MM.1S (cell line): Measurements from ENCODE around the gene BTG4.

Experiments
- DNase-seq: peaks from one replicate; pipeline ENCODE4 v3.0.0-alpha.2; 2015
- H2AFZ ChIP-seq: fragments of 300-600 bp; sonication (generic); 2 replicates; pipeline ENCODE4 v1.6.0; 2016; ENCODE audit warnings: antibody characterized with exemption, low read length
- H3F3A ChIP-seq: fragments of 300-600 bp; sonication (generic); 2 replicates; pipeline ENCODE4 v1.6.1; 2016; ENCODE audit warnings: mild to moderate bottlenecking, antibody characterized with exemption, low read length, moderate library complexity, mixed read lengths; ENCODE audit not compliant: insufficient read depth
- H3K27ac ChIP-seq: fragments of 300-600 bp; sonication (generic); 2 replicates; pipeline ENCODE4 v1.5.1; 2016; ENCODE audit warnings: mild to moderate bottlenecking, low read length
- H3K27me3 ChIP-seq: fragments of 300-600 bp; sonication (generic); replicated peaks from 2 replicates; pipeline ENCODE4 v1.6.0; 2016; ENCODE audit warnings: low read length; ENCODE audit not compliant: insufficient read depth
- H3K36me3 ChIP-seq: fragments of 300-600 bp; sonication (generic); replicated peaks from 2 replicates; pipeline ENCODE4 v1.6.1; 2016; ENCODE audit warnings: mild to moderate bottlenecking, low read length, mixed read lengths; ENCODE audit not compliant: insufficient read depth
- H3K4me1 ChIP-seq: fragments of 300-600 bp; sonication (generic); 2 replicates; pipeline ENCODE4 v1.6.1; 2016; ENCODE audit warnings: low read length, mixed read lengths
- H3K4me2 ChIP-seq: fragments of 300-600 bp; sonication (generic); 2 replicates; pipeline ENCODE4 v1.6.0; 2016; ENCODE audit warnings: low read depth, low read length
- H3K4me3 ChIP-seq: fragments of 300-600 bp; sonication (generic); 2 replicates; pipeline ENCODE4 v1.5.1; 2016; ENCODE audit warnings: low read length, mixed read lengths
- H3K79me2 ChIP-seq: fragments of 300-600 bp; sonication (generic); 2 replicates; pipeline ENCODE4 v1.6.1; 2016; ENCODE audit warnings: mixed run types, low read length, mixed read lengths
- H3K9ac ChIP-seq: fragments of 300-600 bp; sonication (generic); 2 replicates; pipeline ENCODE4 v1.6.1; 2016; ENCODE audit warnings: low read length, mixed read lengths
- H3K9me2 ChIP-seq: fragments of 300-600 bp; sonication (generic); replicated peaks from 2 replicates; pipeline ENCODE4 v1.6.1; 2016; ENCODE audit warnings: mild to moderate bottlenecking, low read length, mixed read lengths; ENCODE audit not compliant: insufficient read depth
- H3K9me3 ChIP-seq: fragments of 300-600 bp; sonication (generic); replicated peaks from 2 replicates; pipeline ENCODE4 v1.6.1; 2016; ENCODE audit warnings: mild to moderate bottlenecking, low read length, mixed read lengths; ENCODE audit not compliant: insufficient read depth
- H4K20me1 ChIP-seq: fragments of 300-600 bp; sonication (generic); 2 replicates; pipeline ENCODE4 v1.6.1; 2016; ENCODE audit warnings: mild to moderate bottlenecking, low read length, moderate library complexity, mixed read lengths; ENCODE audit not compliant: insufficient read depth
- CTCF ChIP-seq: fragments of 300-600 bp; sonication (generic); IDR thresholded peaks from 2 replicates; pipeline ENCODE4 v1.5.1; 2016; ENCODE audit warnings: antibody characterized with exemption, low read length, mixed read lengths
- EZH2 ChIP-seq: fragments of 300-600 bp; sonication (generic); optimal IDR thresholded peaks from 2 replicates; pipeline ENCODE3; 2017; ENCODE audit warnings: low read depth, mild to moderate bottlenecking, antibody characterized with exemption, low read length, mixed read lengths
- EZH2phosphoT487 ChIP-seq: fragments of 300-600 bp; sonication (generic); IDR thresholded peaks from 2 replicates; pipeline ENCODE4 v1.6.1; 2018; ENCODE audit warnings: antibody characterized with exemption, low read length

The BTG4 gene

DNA sequence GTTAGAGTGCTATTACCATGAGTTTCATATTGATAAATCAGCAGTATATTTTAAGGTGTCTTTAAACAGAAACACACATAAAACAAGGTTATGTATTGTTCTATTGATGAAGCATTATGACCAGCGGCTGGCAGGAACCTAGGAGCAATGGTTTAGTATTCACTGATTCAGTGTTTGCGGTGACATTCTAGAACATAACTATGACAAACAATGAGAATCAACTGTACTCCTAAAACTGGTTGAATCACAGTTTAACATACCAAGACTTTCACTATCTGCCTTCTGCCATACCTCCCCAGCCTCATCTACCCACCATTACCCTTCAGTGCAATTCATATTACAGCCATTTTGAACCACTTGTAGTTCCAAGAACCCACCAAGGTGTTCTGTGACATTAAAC, 11.2 kb upstream of the BTG4 start:
- H3K9ac ChIP-seq, result no peak overlapping the region
- H3K4me2 ChIP-seq, result no peak overlapping the region
- no peaks in the 10 kb centered on the region for H3K9me2 ChIP-seq
- no peaks in the 10 kb centered on the region for H3K36me3 ChIP-seq
- H3K4me3 ChIP-seq, result no peak overlapping the region
- H3F3A ChIP-seq, result no peaks in the 10 kb centered on the region
- TF ChIP-seq EZH2phosphoT487, result no peak
- TF ChIP-seq CTCF, result no peak
- no peak for TF ChIP-seq EZH2
- H3K9me3 ChIP-seq, result no peaks in the 10 kb centered on the region
- no peak for DNase-seq
- H3K79me2 ChIP-seq, result no peaks in the 10 kb centered on the region
- no peaks in the 10 kb centered on the region for H3K27me3 ChIP-seq
- H3K27ac ChIP-seq, result no peak overlapping the region
- H3K4me1 ChIP-seq, result peaks cover 14% of the 10 kb centered on the region
- no peak overlapping the region for H2AFZ ChIP-seq
- H4K20me1 ChIP-seq, result no peaks in the 10 kb centered on the region

GRCh38 chr11:111522426-111522825, 10.2 kb upstream of the BTG4 start:
- no peaks in the 10 kb centered on the region for H3K79me2 ChIP-seq
- no peaks in the 10 kb centered on the region for H3K36me3 ChIP-seq
- H3K4me3 ChIP-seq, result no peak overlapping the region
- no peak overlapping the region for H3K4me2 ChIP-seq
- no peaks in the 10 kb centered on the region for H4K20me1 ChIP-seq
- H3K9ac ChIP-seq, result no peak overlapping the region
- H3K27me3 ChIP-seq, result no peaks in the 10 kb centered on the region
- peaks cover 14% of the 10 kb centered on the region for H3K4me1 ChIP-seq
- no peaks in the 10 kb centered on the region for H3F3A ChIP-seq
- TF ChIP-seq CTCF (no peak), EZH2phosphoT487 (no peak), EZH2 (no peak)
- no peak overlapping the region for H2AFZ ChIP-seq
- H3K9me3 ChIP-seq, result no peaks in the 10 kb centered on the region
- H3K9me2 ChIP-seq, result no peaks in the 10 kb centered on the region
- no peak overlapping the region for H3K27ac ChIP-seq
- DNase-seq, result no peak

DNA sequence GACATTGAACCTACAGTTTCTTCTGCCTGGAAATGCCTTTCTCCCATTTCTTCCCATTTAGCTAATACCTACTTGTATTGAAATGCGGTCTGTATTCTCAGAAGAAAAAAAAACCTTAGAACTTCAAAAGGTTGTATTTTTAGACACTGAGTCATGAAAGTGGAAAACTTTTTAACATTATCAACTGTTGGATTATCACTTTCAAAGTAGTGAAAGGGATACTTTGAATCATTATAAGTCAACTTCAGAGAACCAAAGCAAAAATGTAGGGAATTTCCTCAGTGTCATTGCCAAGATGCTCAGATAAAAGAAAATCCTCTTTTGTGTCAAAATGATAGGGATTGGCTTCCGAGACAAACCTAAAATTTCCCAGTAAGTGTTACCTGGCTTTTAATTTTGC, 8.9 kb upstream of the BTG4 start:
- H3K27ac ChIP-seq, result no peak overlapping the region
- no peak overlapping the region for H2AFZ ChIP-seq
- H3K4me2 ChIP-seq, result no peak overlapping the region
- TF ChIP-seq EZH2 (no peak), CTCF (no peak), EZH2phosphoT487 (no peak)
- no peaks in the 10 kb centered on the region for H3K27me3 ChIP-seq
- no peaks in the 10 kb centered on the region for H3F3A ChIP-seq
- H3K9ac ChIP-seq, result no peak overlapping the region
- H3K4me3 ChIP-seq, result no peak overlapping the region
- H3K79me2 ChIP-seq, result no peaks in the 10 kb centered on the region
- no peaks in the 10 kb centered on the region for H4K20me1 ChIP-seq
- H3K9me3 ChIP-seq, result no peaks in the 10 kb centered on the region
- H3K36me3 ChIP-seq, result no peaks in the 10 kb centered on the region
- DNase-seq, result no peak
- no peaks in the 10 kb centered on the region for H3K9me2 ChIP-seq
- peaks cover 4% of the 10 kb centered on the region for H3K4me1 ChIP-seq
